SK-N-SH (cell line): ENCODE data around the gene HEXB.

Experiments used
- CHD2 ChIP-seq: fragments of 150-350 bp; IDR thresholded peaks from 2 replicates; pipeline ENCODE4 v1.6.1; 2018; ENCODE audit warnings: low read length; ENCODE audit not compliant: partially characterized antibody
- ELF1 ChIP-seq: IDR thresholded peaks from 2 replicates; pipeline ENCODE4 v1.4.0; 2012
- RAD21 ChIP-seq: IDR thresholded peaks from 2 replicates; pipeline ENCODE4 v1.6.1; 2012; ENCODE audit warnings: mild to moderate bottlenecking, low read length
- TF ChIP-seq, protein P1 (sequence below): fragments of 150-350 bp; IDR thresholded peaks from 2 replicates; pipeline ENCODE4 v1.6.1; 2017; ENCODE audit warnings: antibody characterized with exemption, low read length, low read depth, borderline replicate concordance

DNA sequence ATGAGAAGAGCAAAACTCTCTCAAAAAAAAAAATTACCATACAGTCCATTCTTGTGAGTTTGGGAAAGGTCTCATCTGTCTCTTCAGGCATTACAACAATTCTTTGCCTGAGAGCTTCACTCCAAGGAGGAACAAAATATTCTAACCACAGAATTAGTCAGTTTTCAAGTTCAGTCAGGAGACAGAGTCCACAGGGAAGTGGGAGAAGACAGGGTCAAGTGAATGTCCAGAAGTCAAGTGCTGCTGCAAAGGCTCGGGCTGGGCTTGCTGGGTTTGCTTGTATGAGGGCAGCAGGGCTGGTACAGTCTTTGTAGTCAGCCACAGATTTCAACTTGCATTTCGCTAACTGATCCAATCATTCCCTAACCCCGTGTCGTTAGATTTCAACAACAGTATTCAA lies 17.6 kb upstream of the HEXB start:
- TF ChIP-seq, protein P1, sequence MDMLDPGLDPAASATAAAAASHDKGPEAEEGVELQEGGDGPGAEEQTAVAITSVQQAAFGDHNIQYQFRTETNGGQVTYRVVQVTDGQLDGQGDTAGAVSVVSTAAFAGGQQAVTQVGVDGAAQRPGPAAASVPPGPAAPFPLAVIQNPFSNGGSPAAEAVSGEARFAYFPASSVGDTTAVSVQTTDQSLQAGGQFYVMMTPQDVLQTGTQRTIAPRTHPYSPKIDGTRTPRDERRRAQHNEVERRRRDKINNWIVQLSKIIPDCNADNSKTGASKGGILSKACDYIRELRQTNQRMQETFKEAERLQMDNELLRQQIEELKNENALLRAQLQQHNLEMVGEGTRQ, result no peak
- TF ChIP-seq RAD21, result no peak
- no peak for TF ChIP-seq CHD2
- TF ChIP-seq ELF1, result no peak
